ENCODE measurements around the gene TBC1D22B. TPM values are rescaled to one million over a fixed set of nuclear protein-coding genes. Genes with fewer than 3 reads are reported as not detected.

The TBC1D22B gene
- total RNA-seq, 1 experiment from 2014 or later, result 13.5 TPM

GRCh38 chr6:37233541-37233940 lies 24.0 kb upstream of the TBC1D22B start:
- TF ChIP-seq EZH2 (IDR thresholded peaks at IDR 0.05; ENCODE audit: borderline replicate concordance, low read depth, low read length, poor library complexity, severe bottlenecking) (no peak), CTCF (conservative IDR thresholded peaks at IDR 0.05; ENCODE audit: low read depth, low read length) (no peak)
- intact Hi-C loops (cut with micrococcal nuclease; ENCODE audit: unreplicated experiment), result no loop called here
- Histone ChIP-seq H3K27me3 (replicated peaks; ENCODE audit: insufficient read depth, low read depth, low read length, poor library complexity) (no peaks in the 10 kb centered on the region), H3K4me3 (ENCODE audit: low read depth, low read length, poor library complexity, severe bottlenecking) (no peak overlapping the region), H3K27ac (ENCODE audit: low read depth, low read length, poor library complexity, severe bottlenecking) (no peak overlapping the region), H3K4me1 (ENCODE audit: insufficient read depth, low read length, poor library complexity, severe bottlenecking) (no peaks in the 10 kb centered on the region), H3K9me3 (ENCODE audit: low read depth, low read length, poor library complexity, severe bottlenecking) (no peaks in the 10 kb centered on the region), H3K36me3 (ENCODE audit: insufficient read depth, low read length, poor library complexity, severe bottlenecking) (no peaks in the 10 kb centered on the region)
- ChIA-PET CTCF (no interaction called here), POLR2A (ENCODE audit: low non-redundant PET) (no interaction called here)
- no peak for DNase-seq (ENCODE audit: low spot score)
- BruUV-seq (replicated peaks), result no TSS peak

GRCh38 chr6:37236921-37237320 lies 20.7 kb upstream of the TBC1D22B start:
- Histone ChIP-seq H3K36me3 (ENCODE audit: insufficient read depth, low read length, poor library complexity, severe bottlenecking) (no peaks in the 10 kb centered on the region), H3K9me3 (ENCODE audit: low read depth, low read length, poor library complexity, severe bottlenecking) (no peaks in the 10 kb centered on the region), H3K27me3 (replicated peaks; ENCODE audit: insufficient read depth, low read depth, low read length, poor library complexity) (no peaks in the 10 kb centered on the region), H3K4me1 (ENCODE audit: insufficient read depth, low read length, poor library complexity, severe bottlenecking) (peaks cover 9% of the 10 kb centered on the region), H3K27ac (ENCODE audit: low read depth, low read length, poor library complexity, severe bottlenecking) (no peak overlapping the region), H3K4me3 (ENCODE audit: low read depth, low read length, poor library complexity, severe bottlenecking) (no peak overlapping the region)
- intact Hi-C loops (cut with micrococcal nuclease; ENCODE audit: unreplicated experiment), result no loop called here
- BruUV-seq (replicated peaks), result no TSS peak
- DNase-seq (ENCODE audit: low spot score), result no peak
- POLR2A ChIA-PET (ENCODE audit: low non-redundant PET), result no interaction called here
- CTCF ChIA-PET, result no interaction called here
- TF ChIP-seq CTCF (conservative IDR thresholded peaks at IDR 0.05; ENCODE audit: low read depth, low read length) (no peak), EZH2 (IDR thresholded peaks at IDR 0.05; ENCODE audit: borderline replicate concordance, low read depth, low read length, poor library complexity, severe bottlenecking) (no peak)

GRCh38 chr6:37237789-37238188 lies 19.8 kb upstream of the TBC1D22B start:
- DNase-seq (ENCODE audit: low spot score), result no peak
- Histone ChIP-seq H3K36me3 (ENCODE audit: insufficient read depth, low read length, poor library complexity, severe bottlenecking) (no peaks in the 10 kb centered on the region), H3K4me3 (ENCODE audit: low read depth, low read length, poor library complexity, severe bottlenecking) (no peak overlapping the region), H3K4me1 (ENCODE audit: insufficient read depth, low read length, poor library complexity, severe bottlenecking) (peaks cover 9% of the 10 kb centered on the region), H3K9me3 (ENCODE audit: low read depth, low read length, poor library complexity, severe bottlenecking) (no peaks in the 10 kb centered on the region), H3K27me3 (replicated peaks; ENCODE audit: insufficient read depth, low read depth, low read length, poor library complexity) (no peaks in the 10 kb centered on the region), H3K27ac (ENCODE audit: low read depth, low read length, poor library complexity, severe bottlenecking) (no peak overlapping the region)
- TF ChIP-seq CTCF (conservative IDR thresholded peaks at IDR 0.05; ENCODE audit: low read depth, low read length) (no peak), EZH2 (IDR thresholded peaks at IDR 0.05; ENCODE audit: borderline replicate concordance, low read depth, low read length, poor library complexity, severe bottlenecking) (no peak)
- BruUV-seq (replicated peaks), result no TSS peak
- POLR2A ChIA-PET (ENCODE audit: low non-redundant PET), result no interaction called here
- CTCF ChIA-PET, result no interaction called here
- intact Hi-C loops (cut with micrococcal nuclease; ENCODE audit: unreplicated experiment), result no loop called here

Measured in A673 (cell line).